CD14-positive monocyte (primary cell): ENCODE results near the gene LLCFC1. TPM values are rescaled to one million over a fixed set of nuclear protein-coding genes. Genes with fewer than 3 reads are reported as not detected.
A peak's percentile ranks its signal among the peaks of the same experiment; 100 is the strongest.

Experiments used
- DNase-seq, 3 donors: peaks; one replicate each; pipeline ENCODE4 v3.0.0-alpha.2; 2011 to 2022
- H2AFZ ChIP-seq: 2 replicates; pipeline ENCODE4 v1.6.0; 2012; ENCODE audit warnings: mild to moderate bottlenecking, low read depth, low read length, inconsistent platforms; ENCODE audit not compliant: insufficient read depth, poor library complexity, severe bottlenecking
- H3K27ac ChIP-seq, 2 donors: 1 replicate in 1 of 2; 2 replicates in 1 of 2; pipeline ENCODE4 v1.5.1; 2012 to 2013; ENCODE audit warnings: low read length in 2 of 2, control low read depth in 1 of 2, inconsistent platforms in 1 of 2, low read depth in 1 of 2, mild to moderate bottlenecking in 1 of 2
- H3K27me3 ChIP-seq, 2 donors: one replicate each; pipeline versions ENCODE4 v1.6.0 to v1.6.1; 2011 to 2013; ENCODE audit warnings: low read length in 2 of 2; ENCODE audit not compliant: control insufficient read depth in 2 of 2, insufficient read depth in 2 of 2
- H3K36me3 ChIP-seq, 2 donors: replicated peaks in 1 of 2; 1 replicate in 1 of 2; 2 replicates in 1 of 2; pipeline versions ENCODE4 v1.5.1 to v1.6.1; 2012 to 2013; ENCODE audit warnings: low read length in 2 of 2, control low read depth in 1 of 2, inconsistent platforms in 1 of 2, mild to moderate bottlenecking in 1 of 2; ENCODE audit not compliant: insufficient read depth in 2 of 2, control insufficient read depth in 1 of 2
- H3K4me1 ChIP-seq, 2 donors: 1 replicate in 1 of 2; 2 replicates in 1 of 2; pipeline versions ENCODE4 v1.5.1 to v1.6.1; 2012 to 2013; ENCODE audit warnings: low read length in 2 of 2, control low read depth in 1 of 2, inconsistent platforms in 1 of 2, mild to moderate bottlenecking in 1 of 2, moderate library complexity in 1 of 2; ENCODE audit not compliant: insufficient read depth in 2 of 2, control insufficient read depth in 1 of 2
- H3K4me2 ChIP-seq: replicated peaks from 2 replicates; pipeline ENCODE3; 2012; ENCODE audit warnings: low read length, moderate library complexity, mild to moderate bottlenecking; ENCODE audit not compliant: poor library complexity, severe bottlenecking; ENCODE audit errors: extremely low read depth
- H3K4me3 ChIP-seq, 3 experiments: fragments of 200-600 bp in 1 of 3; sonication (generic) in 1 of 3; replicated peaks in 1 of 3; 1 replicate in 2 of 3; 2 replicates in 1 of 3; pipeline ENCODE4 v1.5.1; 2011 to 2013; ENCODE audit warnings: low read length in 3 of 3, mild to moderate bottlenecking in 3 of 3, control low read depth in 2 of 3, low read depth in 2 of 3, inconsistent platforms in 1 of 3, moderate library complexity in 1 of 3
- H3K79me2 ChIP-seq: 2 replicates; pipeline ENCODE4 v1.6.0; 2012; ENCODE audit warnings: mild to moderate bottlenecking, control low read depth, inconsistent platforms, low read length, moderate library complexity; ENCODE audit not compliant: insufficient read depth
- H3K9ac ChIP-seq: 2 replicates; pipeline ENCODE4 v1.6.0; 2017; ENCODE audit warnings: low read length, mild to moderate bottlenecking; ENCODE audit not compliant: insufficient read depth, poor library complexity, severe bottlenecking
- H3K9me3 ChIP-seq, 2 donors: replicated peaks in 1 of 2; 1 replicate in 1 of 2; 2 replicates in 1 of 2; pipeline versions ENCODE4 v1.5.1 to v1.6.1; 2012 to 2013; ENCODE audit warnings: low read length in 2 of 2, control low read depth in 1 of 2; ENCODE audit not compliant: control insufficient read depth in 1 of 2, insufficient read depth in 1 of 2
- H4K20me1 ChIP-seq: 2 replicates; pipeline ENCODE4 v1.6.0; 2012; ENCODE audit warnings: mild to moderate bottlenecking, low read length, control low read depth, moderate library complexity; ENCODE audit not compliant: insufficient read depth
- H3K27ac Mint-ChIP-seq, 7 donors: one replicate each; pipeline ENCODE4 v1.8.0; 2020; ENCODE audit warnings: mild to moderate bottlenecking in 7 of 7, mixed read lengths in 7 of 7, moderate library complexity in 6 of 7, inconsistent platforms in 2 of 7
- H3K27me3 Mint-ChIP-seq, 3 donors: one replicate each; pipeline ENCODE4 v1.8.0; 2021 to 2022; ENCODE audit warnings: low read depth in 3 of 3, mild to moderate bottlenecking in 3 of 3, mixed read lengths in 3 of 3, moderate library complexity in 3 of 3, inconsistent platforms in 1 of 3
- H3K36me3 Mint-ChIP-seq, 2 donors: one replicate each; pipeline ENCODE4 v1.8.0; 2020; ENCODE audit warnings: mixed read lengths in 2 of 2, inconsistent platforms in 1 of 2, mild to moderate bottlenecking in 1 of 2
- H3K4me1 Mint-ChIP-seq: one replicate; pipeline ENCODE4 v1.8.0; 2020; ENCODE audit warnings: mild to moderate bottlenecking, mixed read lengths
- H3K4me3 Mint-ChIP-seq, 2 donors: one replicate each; pipeline ENCODE4 v1.8.0; 2020; ENCODE audit warnings: mild to moderate bottlenecking in 2 of 2, mixed read lengths in 2 of 2, moderate library complexity in 1 of 2
- H3K9me3 Mint-ChIP-seq, 7 donors: one replicate each; pipeline ENCODE4 v1.8.0; 2020 to 2022; ENCODE audit warnings: mixed read lengths in 7 of 7, mild to moderate bottlenecking in 6 of 7, moderate library complexity in 6 of 7, inconsistent platforms in 2 of 7
- CTCF ChIP-seq: fragments of 200-600 bp; IDR thresholded peaks from one replicate; pipeline ENCODE4 v1.8.0; 2022; ENCODE audit warnings: antibody characterized with exemption, mild to moderate bottlenecking
- WGBS: methylation state at CpG from one replicate; pipeline ENCODE4 v1.1.5; 2013; ENCODE audit warnings: missing lambda C conversion rate; ENCODE audit not compliant: insufficient coverage; 5-methylcytosine and 5-hydroxymethylcytosine counted together
- intact Hi-C, 2 donors: fragments of 100-400 bp; cut with micrococcal nuclease; formaldehyde crosslinking; loops; one replicate each; pipeline versions ENCODE4 v1.15.0 to v1.15.1; 2023
- polyA minus RNA-seq: library from RNA; depleted of rRNA, polyadenylated mRNA; stranded (reverse); fragments of >200 nt; gene quantifications from 2 replicates; pipeline ENCODE4 v1.2.3, GENCODE V29; 2012
- polyA plus RNA-seq, 3 donors: library from polyadenylated mRNA; depleted of rRNA in 1 of 3; unstranded in 2 of 3; stranded (reverse) in 1 of 3; fragments of 300-500 nt in 2 of 3; fragments of >200 nt in 1 of 3; fragmentation: Illumina TruSeq in 2 of 3; gene quantifications; 1 replicate in 2 of 3; 2 replicates in 1 of 3; pipeline ENCODE4 v1.2.3, GENCODE V29; 2012 to 2021
- total RNA-seq, 12 experiments: library from RNA in 1 of 12; stranded (reverse) in 1 of 12; fragments of 120-200 nt in 1 of 12; gene quantifications; one replicate each; pipeline ENCODE4 v1.2.4 and lab custom pipeline; 2013 to 2026; ENCODE audit warnings: mixed read lengths in 6 of 12, inconsistent platforms in 1 of 12

LLCFC1 gene
- total RNA-seq (2013): 0.12 TPM
- polyA plus RNA-seq (under 1 TPM in 1 of 3 donors, not detected in 2; 0.84 TPM), polyA minus RNA-seq (not detected in 2 replicates), total RNA-seq (lab: John Stamatoyannopoulos, UW) (0 to 0.30 (median 0) reads per million in 11 experiments)

DNA sequence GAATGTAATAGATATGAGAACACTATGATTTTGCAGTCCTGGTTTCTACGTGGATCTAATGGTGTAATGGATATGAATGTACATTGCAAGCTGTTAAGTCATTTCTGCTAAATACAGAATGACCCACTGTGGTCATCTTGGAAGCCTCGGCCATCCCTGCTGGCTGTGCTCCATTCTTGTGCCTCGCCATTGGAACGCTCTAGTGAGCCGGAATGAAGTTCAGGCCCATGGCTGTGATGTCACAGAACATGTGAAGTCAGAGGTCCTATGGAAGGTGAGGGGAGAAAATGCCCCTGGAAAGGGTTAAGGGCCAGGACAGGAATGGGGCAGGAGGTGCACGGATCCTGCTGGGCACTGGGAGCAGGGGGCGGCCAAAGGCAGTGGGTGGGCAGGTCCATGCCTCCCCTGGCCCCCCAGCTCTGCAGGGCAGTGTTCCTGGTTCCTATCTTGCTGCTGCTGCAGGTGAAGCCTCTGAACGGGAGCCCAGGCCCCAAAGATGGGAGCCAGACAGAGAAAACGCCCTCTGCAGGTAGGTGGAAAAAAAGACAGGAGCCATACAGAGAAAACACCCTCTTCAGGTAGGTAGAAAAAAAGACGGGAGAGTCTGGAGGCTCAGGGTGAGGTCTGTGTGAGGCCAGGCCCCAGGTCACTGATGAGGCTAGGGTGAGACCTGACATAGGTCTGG lies at the start of gene LLCFC1:
LLCFC1 (plus strand) TSS at position 259 of the 685 bp plus-strand sequence; CDS start at position 397, 138 bp downstream.
- TF ChIP-seq CTCF: no peak
- DNase-seq: no peak
- H3K36me3 ChIP-seq: no peaks in the 10 kb centered on the region
- no peak within 1 kb of the TSS for H3K4me3 ChIP-seq
- intact Hi-C loops: no loop called here
- no peaks in the 10 kb centered on the region for H3K27me3 ChIP-seq
- peak within 1 kb of the TSS in 2 of 7 donors; percentile 27 to 31 for H3K27ac Mint-ChIP-seq
- WGBS: 90% methylated on average over 9 of the region's 10 CpGs
- H3K27ac ChIP-seq: no peak within 1 kb of the TSS
- H3K4me1 ChIP-seq: no peaks in the 10 kb centered on the region
- no peak within 1 kb of the TSS for H3K9ac ChIP-seq
- H3K4me2 ChIP-seq: no peak within 1 kb of the TSS
- no peaks in the 10 kb centered on the region for H4K20me1 ChIP-seq
- H3K4me1 Mint-ChIP-seq: no peaks in the 10 kb centered on the region
- no peak within 1 kb of the TSS for H3K4me3 Mint-ChIP-seq
- H3K36me3 Mint-ChIP-seq: no peaks in the 10 kb centered on the region
- H3K9me3 Mint-ChIP-seq: peaks cover 0 to 7% (median 0%) of the 10 kb centered on the region in 7 donors
- H3K9me3 ChIP-seq: no peaks in the 10 kb centered on the region
- H3K79me2 ChIP-seq: no peaks in the 10 kb centered on the region
- peaks cover 3 to 20% (median 8%) of the 10 kb centered on the region in 3 donors for H3K27me3 Mint-ChIP-seq
- no peak within 1 kb of the TSS for H2AFZ ChIP-seq

- intact Hi-C loops: loop anchor here in 1 of 2 donors (10.0 kb wide), 1 partner anchor 115 kb away; no protein-coding TSS in a partner anchor
- H3K4me2 ChIP-seq: no peak overlapping the region
- H3K27ac ChIP-seq: no peak overlapping the region
- no peak overlapping the region for H3K4me3 Mint-ChIP-seq
- DNase-seq: no peak
- no peaks in the 10 kb centered on the region for H3K36me3 ChIP-seq
- no peak overlapping the region for H3K27ac Mint-ChIP-seq
- no peaks in the 10 kb centered on the region for H3K4me1 ChIP-seq
- H3K4me1 Mint-ChIP-seq: peaks cover 5% of the 10 kb centered on the region
- peaks cover 0 to 6% (median 5%) of the 10 kb centered on the region in 3 donors for H3K27me3 Mint-ChIP-seq
- no peaks in the 10 kb centered on the region for H3K36me3 Mint-ChIP-seq
- no peaks in the 10 kb centered on the region for H3K9me3 ChIP-seq
- 61% methylated on average over 3 of the region's 3 CpGs for WGBS
- H3K79me2 ChIP-seq: no peaks in the 10 kb centered on the region
- H3K9ac ChIP-seq: no peak overlapping the region
- peaks cover 0 to 1% (median 0%) of the 10 kb centered on the region in 7 donors for H3K9me3 Mint-ChIP-seq
- no peak overlapping the region for H2AFZ ChIP-seq
- no peak for TF ChIP-seq CTCF
- H4K20me1 ChIP-seq: no peaks in the 10 kb centered on the region
- no peak overlapping the region for H3K4me3 ChIP-seq
- no peaks in the 10 kb centered on the region for H3K27me3 ChIP-seq
Observed at GRCh38 chr7:142889816-142890215, 49.5 kb upstream of the LLCFC1 start.
